Esophagus muscularis mucosa (tissue), 3 donors: ENCODE measurements around the gene FGF14.

Source experiments
- POLR2A ChIP-seq: fragments of 450-650 bp; IDR thresholded peaks from one replicate; pipeline ENCODE4 v1.6.1; 2017; ENCODE audit warnings: antibody characterized with exemption, moderate library complexity, mild to moderate bottlenecking, low read depth
- POLR2AphosphoS5 ChIP-seq, 2 donors: sonication (generic); formaldehyde crosslinking; IDR thresholded peaks; one replicate each; pipeline ENCODE4 v1.6.1; 2017; ENCODE audit warnings: antibody characterized with exemption in 2 of 2
- TF ChIP-seq, protein P1 (sequence below), 3 experiments: fragments of 200-600 bp in 2 of 3; fragments of 450-650 bp in 1 of 3; sonication (generic) in 2 of 3; IDR thresholded peaks; one replicate each; pipeline ENCODE4 v1.5.1; 2017 to 2019; ENCODE audit warnings: antibody characterized with exemption in 3 of 3, mild to moderate bottlenecking in 2 of 3, moderate library complexity in 1 of 3

DNA sequence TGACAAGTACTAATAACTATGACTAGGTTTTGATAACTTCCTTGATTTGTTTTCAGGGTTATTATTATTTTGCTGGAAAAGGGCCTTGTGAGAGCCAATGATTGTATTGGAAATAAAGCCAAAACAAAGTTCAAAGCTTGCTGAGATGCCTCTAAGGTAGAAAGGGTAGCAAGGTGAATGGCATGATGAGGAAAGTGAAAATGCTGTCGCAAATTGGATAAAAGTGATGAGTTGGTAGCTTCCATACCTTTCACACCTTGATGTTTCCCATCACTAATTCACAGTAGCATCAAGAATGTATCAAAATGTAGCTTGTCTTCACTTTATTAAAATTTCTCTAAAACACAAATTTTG, 259.4 kb downstream of the FGF14 start:
- no peak for TF ChIP-seq POLR2A
- TF ChIP-seq, protein P1, sequence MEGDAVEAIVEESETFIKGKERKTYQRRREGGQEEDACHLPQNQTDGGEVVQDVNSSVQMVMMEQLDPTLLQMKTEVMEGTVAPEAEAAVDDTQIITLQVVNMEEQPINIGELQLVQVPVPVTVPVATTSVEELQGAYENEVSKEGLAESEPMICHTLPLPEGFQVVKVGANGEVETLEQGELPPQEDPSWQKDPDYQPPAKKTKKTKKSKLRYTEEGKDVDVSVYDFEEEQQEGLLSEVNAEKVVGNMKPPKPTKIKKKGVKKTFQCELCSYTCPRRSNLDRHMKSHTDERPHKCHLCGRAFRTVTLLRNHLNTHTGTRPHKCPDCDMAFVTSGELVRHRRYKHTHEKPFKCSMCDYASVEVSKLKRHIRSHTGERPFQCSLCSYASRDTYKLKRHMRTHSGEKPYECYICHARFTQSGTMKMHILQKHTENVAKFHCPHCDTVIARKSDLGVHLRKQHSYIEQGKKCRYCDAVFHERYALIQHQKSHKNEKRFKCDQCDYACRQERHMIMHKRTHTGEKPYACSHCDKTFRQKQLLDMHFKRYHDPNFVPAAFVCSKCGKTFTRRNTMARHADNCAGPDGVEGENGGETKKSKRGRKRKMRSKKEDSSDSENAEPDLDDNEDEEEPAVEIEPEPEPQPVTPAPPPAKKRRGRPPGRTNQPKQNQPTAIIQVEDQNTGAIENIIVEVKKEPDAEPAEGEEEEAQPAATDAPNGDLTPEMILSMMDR (IDR thresholded peaks at IDR 0.05), result no peak
- TF ChIP-seq POLR2AphosphoS5 (IDR thresholded peaks at IDR 0.05), result no peak
